HG03439 (cell line): Measurements from ENCODE around the gene GHR.
"Not testable (repeated sequence)": the region's sequence is repeated elsewhere in the genome, so short reads cannot be mapped to it uniquely, and the experiment has no call there.

Experiments used
- ATAC-seq: cut with Tn5 transposase; IDR thresholded peaks from one replicate; pipeline ENCODE4 v1.9.1; 2021; ENCODE audit warnings: mild to moderate bottlenecking, moderate library complexity; ENCODE audit not compliant: unreplicated experiment

GHR gene

DNA sequence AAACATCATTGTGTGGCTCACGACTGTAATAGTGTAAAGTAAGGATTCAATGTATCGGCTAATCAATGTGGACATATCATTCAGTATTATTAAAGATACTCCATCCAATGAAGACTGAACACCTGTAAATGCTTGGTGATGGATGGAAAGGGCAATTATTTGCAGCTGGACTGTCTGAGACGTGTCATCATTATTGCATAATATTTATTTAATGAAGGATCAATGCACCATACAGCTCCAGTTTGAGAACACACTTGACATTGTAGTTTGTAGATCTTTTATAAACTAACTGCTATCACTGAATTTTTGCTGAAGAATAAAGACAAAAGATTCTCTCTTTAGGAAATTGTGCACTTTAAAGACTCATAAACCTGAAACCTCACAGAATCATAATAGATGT, 215.7 kb downstream of the GHR start:
- ATAC-seq: no peak

DNA sequence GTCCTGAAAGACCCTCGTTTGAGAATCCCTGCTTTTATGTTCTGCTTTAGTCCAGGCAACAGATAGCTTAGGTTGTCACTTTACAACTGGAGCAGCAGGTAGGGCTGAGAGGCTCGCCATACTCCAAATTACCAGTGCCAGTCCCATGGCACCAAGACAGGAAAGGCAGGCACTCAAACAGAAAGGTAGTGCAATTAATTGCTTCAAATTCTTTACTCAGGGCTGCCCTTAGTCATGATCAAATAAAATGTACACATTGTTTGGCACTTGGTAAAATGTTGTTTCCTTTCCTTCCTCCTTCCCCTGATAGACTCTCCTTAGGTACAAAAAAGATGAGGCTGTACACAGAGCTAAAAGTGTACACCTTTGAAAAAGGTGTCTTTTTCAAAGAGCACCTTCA, 217.6 kb downstream of the GHR start:
- no peak for ATAC-seq

DNA sequence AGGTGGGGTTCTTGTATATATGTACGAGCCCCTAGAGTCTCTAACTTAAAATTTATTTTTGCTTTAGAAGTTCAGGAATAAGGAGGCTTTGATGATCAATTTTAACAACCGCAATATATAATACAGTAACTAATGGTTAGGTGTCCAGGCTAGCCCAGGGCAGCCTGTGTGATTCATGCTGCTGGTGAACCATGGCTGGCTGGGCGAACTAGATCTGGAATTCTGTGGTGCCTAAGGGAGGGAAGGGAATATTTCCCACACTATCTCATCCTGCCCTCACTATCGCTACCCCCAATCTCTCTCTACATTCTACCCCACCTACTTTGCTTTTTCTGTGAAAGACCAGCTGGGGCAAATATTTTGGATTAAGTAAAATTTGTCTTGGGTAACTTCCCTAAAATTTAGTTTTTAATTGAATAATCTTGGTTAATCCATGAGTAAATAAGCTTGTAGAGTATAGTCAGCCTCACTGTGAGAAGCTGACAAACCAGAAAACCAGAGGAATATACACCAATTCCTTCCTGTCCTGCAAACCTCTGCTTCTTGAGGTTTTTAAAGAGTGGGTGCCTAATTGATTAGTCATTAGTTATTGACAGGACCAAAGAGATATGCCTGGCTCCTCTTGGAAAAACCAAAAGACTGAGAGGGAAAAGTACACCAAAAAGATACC, 218.2 kb downstream of the GHR start:
- no peak for ATAC-seq

DNA sequence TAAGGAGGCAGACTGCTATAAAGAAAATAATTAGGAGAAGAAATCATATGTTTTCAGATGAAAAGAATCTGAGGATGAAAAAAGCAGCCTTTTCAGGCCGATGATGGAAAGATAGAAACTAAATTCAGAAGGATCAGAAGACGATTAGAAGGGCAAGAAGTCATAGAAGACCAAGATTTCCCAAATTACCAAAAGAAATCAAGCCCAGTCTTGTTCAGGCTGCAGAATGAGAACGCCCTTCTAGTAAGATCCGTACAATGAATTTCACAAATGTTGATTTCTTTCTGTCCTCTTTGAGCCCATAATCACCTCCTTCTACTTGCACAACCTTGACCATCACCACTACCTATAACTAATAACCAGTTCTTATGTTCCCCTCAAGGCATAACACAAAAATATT, 218.8 kb downstream of the GHR start:
- no peak for ATAC-seq

DNA sequence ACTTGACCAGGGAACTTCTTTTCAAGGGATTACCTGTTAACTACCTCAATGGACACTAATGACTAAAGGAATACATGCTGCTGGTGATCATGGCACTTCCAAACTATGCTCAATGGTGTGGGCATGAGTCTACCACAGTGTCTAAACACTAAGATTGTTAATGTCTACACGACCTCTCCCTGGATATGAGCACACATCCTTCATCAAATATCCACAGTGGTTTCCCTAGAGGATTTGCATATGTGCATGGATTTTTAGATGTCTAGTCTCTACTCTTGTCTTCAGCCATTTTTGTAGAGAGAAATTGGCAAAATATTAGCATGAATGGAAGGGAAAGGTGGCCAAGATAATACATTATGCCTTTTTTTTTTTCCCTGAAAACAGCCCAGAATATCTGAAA, 220.1 kb downstream of the GHR start:
- no peak for ATAC-seq

DNA sequence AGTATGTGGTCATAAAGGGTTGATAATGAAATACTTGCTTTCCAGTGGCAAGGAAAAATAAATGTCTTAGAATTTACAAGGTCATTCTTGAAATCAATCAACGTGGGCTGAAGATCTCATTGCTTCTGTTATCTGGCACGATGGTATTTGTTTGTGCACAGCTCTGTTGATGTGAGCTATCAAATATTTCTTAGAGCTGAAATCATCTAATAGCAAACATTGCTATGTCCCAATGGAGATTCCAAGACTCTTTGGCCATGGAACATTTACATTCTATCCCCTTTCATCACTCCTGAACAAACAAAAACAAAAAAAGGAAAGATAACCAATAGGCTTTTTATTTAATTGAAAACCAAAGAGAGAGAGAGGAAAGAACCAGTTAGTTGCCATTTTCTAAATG, 221.9 kb downstream of the GHR start:
- ATAC-seq: no peak

DNA sequence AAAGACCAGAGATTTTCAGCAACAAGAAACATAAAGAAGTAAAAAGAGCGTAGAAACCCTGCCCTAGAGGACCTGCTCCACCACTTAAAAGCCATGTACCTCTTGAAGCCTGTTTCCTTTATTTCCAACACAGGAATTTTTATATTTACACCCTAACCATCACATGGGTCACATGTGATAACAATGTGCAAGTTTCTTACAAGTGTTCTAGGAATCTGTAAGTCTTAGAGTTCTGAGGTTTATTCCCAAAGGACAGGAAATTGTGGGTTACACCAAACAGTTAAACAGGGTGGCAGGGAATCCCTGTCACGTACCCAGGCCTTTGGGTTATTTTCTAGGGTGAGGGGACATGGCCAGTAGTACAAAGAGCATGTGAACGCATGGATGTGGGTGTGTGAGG, 224.8 kb downstream of the GHR start:
- ATAC-seq: no peak

DNA sequence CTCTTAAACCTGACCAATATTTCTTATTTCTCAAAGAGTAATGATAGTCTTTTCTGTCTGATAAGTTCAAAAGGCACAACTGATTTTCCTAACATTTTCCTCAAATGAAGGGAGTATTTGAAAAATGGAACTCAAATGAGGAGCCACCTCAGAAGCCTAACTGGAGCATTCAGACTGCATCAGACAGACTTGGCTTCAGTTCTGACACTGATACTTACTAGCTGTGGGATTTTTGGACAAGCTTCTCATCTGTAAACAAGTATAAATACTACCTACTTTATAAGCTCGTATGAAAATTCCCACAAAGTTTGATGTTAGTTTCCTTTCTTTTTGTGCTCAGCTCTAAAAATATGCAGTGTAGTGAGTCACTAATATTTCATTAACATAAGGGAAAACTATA, 225.7 kb downstream of the GHR start:
- no peak for ATAC-seq

DNA sequence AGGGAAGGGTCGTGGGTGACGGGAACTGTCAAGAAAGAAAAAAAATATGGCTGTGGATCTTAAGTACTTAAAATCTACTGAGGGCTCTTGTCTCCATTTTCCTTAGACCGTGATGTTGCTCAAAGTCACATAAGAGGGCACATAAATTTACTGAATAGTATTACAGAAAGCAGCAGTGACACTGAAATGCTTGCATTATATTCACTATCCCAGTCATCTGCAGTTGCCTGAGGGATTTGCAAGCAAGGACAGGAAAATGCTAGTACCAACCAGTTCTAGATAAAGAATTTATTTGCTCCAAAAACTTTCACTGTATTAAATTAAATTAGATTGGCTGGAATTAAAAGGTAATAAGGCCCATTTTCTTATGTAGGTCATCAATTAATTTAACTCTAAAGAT, 226.8 kb downstream of the GHR start:
- ATAC-seq: no peak

DNA sequence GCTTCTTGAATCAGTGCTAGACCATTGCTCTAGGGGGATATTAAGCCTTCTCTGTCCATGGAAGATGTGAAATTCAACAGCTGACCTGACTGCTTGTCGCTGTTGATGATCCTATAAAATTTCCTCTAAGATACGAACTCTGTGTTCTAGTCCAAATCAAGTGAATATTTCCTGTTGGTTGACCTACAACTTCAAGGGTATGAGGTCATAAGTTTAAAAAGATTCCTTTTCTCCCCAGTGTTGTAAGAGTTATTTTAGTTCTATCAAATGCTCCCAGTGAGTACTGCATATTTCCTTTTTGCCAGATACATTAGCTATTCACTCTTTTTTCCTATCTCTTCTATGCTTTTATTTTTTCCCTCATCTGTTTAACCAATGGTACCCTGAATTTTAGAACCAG, 230.5 kb downstream of the GHR start:
- no peak for ATAC-seq

DNA sequence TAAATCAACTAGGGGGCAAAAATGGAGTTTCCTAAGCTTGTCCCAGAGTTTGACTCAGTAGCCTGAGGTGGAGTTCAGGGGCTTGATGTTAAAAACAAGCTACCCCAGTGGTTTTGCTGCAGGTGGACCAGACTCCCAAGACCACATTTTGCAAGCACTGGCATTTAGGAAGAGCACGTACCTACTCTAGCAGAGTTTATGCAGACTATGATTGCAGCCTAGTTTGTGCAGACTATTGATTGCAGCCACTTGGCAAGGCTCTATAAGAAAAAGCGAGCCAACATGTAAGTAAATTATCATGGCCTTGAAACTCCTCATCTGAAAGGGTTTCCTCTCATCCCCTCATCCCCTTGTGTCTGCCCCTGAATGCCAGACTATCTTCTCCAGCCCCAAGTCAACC, 231.4 kb downstream of the GHR start:
- no peak for ATAC-seq

DNA sequence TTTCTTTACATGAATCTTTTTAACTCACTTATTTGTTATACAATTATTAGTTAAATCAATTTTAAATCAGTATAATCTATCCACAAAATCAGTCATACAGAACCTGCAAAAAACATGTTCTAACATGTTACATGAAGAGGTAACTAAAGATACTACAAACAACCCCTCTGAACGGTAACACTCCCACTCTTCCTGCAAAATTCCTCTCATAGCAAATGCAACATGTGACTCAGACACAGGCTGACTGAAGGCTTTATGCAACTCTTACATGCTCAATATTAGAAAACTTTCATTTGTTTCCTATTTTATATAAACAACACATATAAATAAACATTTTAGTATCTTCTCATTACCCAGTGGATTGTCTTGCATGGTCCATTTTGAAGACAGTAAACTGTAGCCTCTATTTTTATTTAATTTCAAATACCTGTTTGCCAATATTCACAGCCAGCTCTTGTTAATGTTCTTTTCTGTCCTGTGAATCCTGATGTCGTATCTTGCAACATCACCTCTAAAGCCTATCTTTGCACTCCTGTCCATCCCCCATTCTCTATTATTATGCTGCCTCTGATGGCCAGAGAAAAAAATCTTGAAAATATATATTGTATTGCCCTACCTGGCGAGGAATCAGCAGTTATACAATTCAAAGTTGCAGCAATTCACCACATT, 232.9 kb downstream of the GHR start:
- no peak for ATAC-seq

DNA sequence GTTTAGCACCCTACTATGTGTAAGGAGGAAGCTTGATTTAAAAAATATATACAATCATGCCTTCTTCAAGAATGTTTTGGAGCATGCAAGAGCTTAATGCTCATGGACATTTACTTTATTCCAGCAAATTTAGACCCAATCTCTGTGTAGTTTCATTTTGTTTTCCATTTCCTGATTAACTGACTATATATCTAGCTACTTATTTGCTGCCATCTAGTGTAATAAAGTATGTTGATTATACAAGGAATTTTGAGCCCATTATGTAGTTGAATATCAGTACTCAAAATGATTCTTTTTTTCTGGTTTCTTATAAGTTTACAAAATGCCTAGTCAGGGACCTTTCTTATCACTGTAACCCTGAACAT, 233.4 kb downstream of the GHR start:
- ATAC-seq: no peak

DNA sequence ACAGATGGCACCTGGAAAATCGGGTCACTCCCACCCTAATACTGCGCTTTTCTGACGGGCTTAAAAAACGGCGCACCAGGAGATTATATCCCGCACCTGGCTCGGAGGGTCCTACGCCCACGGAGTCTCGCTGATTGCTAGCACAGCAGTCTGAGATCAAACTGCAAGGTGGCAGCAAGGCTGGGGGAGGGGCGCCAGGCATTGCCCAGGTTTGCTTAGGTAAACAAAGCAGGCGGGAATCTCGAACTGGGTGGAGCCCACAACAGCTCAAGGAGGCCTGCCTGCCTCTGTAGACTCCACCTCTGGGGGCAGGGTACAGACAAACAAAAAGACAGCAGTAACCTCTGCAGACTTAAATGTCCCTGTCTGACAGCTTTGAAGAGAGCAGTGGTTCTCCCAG, 236.6 kb downstream of the GHR start:
- not testable (repeated sequence) for ATAC-seq

DNA sequence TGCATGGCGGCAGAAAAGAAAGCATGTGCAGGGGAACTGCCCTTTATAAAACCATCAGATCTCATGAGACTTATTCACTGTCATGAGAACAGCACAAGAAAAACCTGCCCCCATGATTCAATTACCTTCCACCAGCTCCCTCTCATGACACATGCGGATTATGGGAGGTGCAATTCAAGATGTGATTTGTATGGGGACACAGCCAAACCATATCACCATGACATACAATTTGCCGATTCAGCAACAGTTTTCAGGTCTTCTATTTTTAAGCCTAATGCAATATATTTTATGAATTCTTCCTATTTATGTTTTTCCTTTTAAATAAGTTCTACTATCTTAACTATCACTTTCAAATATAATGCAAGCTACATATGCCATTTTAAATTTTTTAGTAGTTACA, 242.6 kb downstream of the GHR start:
- ATAC-seq: no peak

DNA sequence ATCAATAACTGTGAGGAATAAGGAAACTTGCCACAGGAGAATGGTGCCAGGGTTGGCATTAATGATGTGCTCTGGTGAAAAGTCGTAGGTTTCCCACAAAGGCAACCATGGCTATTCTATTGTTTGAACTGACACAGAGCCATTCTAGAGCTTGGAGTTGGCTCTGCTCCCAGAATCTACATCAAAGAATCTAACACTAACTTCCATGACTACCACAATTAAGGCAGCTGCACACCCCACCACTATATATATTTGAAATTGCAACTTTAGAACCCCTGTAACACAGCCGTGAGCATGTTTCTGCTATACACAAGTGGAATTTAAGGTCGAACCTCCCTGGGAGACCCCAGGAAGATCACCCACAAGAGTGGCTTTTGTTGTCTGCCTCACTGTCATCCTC, 243.6 kb downstream of the GHR start:
- ATAC-seq: no peak

DNA sequence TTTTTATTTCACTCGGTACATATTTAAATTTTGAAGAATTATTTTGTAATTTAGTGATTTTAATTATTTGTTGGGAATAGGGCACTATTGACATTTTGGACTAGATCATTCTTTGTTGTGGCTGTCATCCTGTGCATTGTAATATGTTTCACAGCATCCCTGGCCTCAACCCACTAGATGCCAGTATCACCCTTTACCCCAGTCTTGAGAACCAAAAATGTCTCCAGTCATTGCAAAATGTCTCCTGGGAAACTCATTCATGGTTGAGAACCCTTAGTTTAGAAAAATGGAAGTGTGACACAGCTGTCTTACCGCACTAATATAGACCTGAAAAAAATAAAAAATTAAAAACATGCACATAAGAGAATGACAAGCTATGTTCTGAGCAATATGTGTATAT, 245.0 kb downstream of the GHR start:
- no peak for ATAC-seq

DNA sequence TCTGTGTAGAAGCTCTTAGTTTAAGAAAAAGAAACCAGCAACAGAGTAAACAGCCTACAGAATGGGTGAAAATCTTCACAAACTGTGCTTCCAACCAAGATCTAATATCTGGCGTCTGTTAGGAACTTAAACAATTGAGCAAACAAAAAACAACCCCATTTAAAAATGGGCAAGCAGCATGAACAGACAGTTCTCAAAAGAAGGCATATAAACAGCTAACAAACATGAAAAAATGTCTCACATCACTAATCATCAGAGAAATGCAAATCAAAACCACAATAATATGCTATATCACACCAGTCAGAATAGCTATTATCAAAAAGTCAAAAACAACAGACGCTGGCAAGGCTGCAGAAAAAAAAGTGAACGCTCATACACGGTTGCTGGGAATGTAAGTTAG, 249.7 kb downstream of the GHR start:
- no peak for ATAC-seq

DNA sequence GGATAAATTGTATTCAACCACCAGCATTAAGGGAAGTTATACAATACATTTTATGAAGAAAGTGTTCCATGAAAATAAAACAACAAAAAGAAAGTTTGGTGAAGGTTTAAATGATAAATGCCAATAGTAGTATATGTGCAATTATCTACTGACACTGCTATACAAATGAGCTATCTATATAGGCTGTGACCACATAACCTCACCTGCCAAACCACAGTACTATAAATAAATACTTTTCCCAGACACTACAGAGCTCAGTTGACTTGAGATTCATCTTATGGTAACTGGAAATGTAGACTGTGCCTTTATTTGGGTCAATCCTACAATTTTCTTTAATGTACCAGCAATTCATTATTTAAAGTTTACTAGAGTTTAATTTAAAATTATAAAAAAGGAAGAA, 252.4 kb downstream of the GHR start:
- ATAC-seq: no peak

DNA sequence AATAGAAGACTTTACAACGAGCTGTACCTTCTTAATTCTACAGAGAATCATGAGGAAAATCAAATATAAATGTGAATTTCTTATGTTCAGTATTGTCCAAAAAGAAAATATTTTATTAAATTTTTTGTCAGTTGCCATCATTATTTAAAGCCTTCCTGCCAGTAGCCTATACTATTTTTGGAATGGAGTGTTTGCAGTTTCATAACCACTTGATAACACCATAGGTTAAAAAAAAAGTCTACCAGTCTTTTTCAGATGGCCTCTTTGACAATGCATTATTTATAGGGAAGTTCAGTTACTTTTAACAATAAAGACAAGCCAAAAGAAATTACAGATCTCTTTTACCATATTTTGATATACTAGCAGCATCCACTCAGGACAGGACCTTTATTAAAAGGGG, 253.1 kb downstream of the GHR start:
- no peak for ATAC-seq

DNA sequence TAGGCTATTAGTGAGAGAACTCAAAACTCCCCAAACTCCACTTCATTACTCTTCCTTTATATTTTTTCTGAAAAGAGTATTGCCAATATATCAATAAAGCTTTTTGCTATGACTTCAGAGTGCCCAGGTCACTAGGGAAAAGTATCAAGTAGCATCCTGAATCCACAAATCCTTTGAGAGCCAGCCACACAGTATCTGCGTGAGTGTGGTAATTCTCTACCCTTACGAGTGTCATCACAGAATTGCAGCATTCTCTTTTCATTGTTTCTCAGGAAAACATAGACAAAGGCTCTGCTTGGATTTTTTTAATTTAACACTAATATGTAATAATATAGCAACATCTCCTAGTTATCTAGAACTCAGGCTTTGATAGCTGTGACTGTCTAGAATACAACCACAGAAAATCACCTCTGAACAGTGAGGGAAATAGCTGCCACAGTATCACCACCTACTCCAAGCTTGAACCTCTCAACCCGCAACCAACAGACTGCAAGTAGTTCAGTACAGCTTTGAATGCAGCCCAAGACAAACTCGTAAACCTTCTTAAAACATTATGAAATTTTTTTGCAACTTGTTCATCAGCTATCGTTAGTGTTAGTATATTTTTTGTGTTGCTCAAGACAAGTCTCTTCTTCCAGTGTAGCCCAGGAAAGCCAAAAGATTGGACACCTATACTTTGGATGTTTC, 254.1 kb downstream of the GHR start:
- no peak for ATAC-seq

DNA sequence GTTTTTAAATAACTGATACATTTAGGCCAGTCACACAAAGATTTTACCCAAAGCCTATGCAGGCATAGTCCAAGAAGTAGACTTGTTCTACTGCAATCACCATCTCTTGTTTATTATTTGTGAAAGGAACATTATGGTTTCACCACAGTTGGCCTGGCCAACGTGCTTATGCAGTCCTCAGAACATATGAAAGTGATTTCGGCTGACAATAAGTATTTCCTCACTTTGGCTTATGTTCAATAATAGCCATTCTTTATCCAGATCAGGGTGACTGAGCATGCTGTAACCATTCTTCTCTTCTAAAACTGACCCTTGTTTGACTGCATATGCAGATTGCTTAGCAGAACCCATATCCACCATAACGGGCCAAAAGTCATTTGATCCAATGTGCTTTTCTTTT, 256.8 kb downstream of the GHR start:
- no peak for ATAC-seq

DNA sequence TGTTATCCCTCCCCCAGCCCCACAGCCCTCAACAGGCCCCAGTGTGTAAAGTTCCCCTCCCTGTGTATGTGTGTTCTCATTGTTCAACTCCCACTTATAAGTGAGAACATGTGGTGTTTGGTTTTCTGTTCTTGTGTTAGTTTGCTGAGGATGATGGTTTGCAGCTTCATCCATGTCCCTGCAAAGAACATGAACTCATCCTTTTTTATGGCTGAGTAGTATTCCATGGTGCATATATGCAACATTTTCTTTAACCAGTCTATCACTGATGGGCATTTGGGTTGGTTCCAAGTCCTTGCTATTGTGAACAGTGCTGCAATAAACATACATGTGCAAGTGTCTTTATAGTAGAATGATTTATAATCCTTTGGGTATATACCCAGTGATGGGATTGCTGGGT, 261.8 kb downstream of the GHR start:
- ATAC-seq: not testable (repeated sequence)
